ENCODE measurements around the gene LASP1NB.
"Not testable (repeated sequence)": the region's sequence is repeated elsewhere in the genome, so short reads cannot be mapped to it uniquely, and the experiment has no call there.

LASP1NB gene

DNA sequence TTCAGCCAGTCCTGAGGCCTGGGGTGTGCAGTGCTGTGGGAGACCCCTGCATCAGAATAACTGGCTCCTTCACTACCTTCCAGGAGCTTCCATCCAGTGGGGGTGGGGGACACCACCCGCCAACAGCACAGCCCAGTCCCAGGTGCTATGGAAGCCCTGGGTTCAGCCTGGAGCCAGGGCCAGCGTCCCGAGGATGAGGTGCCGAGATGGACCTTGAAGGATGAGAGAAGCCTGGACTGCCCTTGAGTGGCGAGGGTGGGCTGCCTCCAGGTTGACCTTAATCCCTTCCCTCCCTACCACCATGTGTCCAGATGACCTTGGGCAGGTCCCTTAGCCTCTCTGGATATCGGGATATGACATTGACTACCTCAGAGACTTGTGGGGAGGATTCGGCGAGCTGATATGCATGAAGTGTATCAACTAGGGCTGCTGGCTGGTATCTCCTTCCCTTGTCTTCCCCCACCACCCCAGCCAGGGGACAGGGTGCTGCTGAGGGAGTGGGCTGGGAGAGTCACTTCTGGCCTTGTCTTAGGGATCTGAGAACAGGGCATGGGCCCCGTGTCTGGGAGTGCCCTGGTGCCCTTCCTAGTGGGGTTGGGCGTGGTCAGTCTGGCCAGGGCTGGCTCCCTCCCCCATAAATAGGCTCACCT is 14.2 kb upstream of the LASP1NB start:
- H3K27ac Mint-ChIP-seq (ENCODE audit: unreplicated experiment): no peak overlapping the region
- H3K4me1 Mint-ChIP-seq (ENCODE audit: low read depth, unreplicated experiment): no peaks in the 10 kb centered on the region
- TF ChIP-seq, protein P1, sequence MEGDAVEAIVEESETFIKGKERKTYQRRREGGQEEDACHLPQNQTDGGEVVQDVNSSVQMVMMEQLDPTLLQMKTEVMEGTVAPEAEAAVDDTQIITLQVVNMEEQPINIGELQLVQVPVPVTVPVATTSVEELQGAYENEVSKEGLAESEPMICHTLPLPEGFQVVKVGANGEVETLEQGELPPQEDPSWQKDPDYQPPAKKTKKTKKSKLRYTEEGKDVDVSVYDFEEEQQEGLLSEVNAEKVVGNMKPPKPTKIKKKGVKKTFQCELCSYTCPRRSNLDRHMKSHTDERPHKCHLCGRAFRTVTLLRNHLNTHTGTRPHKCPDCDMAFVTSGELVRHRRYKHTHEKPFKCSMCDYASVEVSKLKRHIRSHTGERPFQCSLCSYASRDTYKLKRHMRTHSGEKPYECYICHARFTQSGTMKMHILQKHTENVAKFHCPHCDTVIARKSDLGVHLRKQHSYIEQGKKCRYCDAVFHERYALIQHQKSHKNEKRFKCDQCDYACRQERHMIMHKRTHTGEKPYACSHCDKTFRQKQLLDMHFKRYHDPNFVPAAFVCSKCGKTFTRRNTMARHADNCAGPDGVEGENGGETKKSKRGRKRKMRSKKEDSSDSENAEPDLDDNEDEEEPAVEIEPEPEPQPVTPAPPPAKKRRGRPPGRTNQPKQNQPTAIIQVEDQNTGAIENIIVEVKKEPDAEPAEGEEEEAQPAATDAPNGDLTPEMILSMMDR (IDR thresholded peaks at IDR 0.05; ENCODE audit: partially characterized antibody, unreplicated experiment): no peak
- H3K9me3 Mint-ChIP-seq (ENCODE audit: unreplicated experiment): peaks cover 2% of the 10 kb centered on the region
- H3K4me3 Mint-ChIP-seq (ENCODE audit: unreplicated experiment): no peak overlapping the region
- H3K27me3 Mint-ChIP-seq (ENCODE audit: unreplicated experiment): no peaks in the 10 kb centered on the region
- DNase-seq: no peak
- H3K36me3 Mint-ChIP-seq (ENCODE audit: unreplicated experiment): no peaks in the 10 kb centered on the region

DNA sequence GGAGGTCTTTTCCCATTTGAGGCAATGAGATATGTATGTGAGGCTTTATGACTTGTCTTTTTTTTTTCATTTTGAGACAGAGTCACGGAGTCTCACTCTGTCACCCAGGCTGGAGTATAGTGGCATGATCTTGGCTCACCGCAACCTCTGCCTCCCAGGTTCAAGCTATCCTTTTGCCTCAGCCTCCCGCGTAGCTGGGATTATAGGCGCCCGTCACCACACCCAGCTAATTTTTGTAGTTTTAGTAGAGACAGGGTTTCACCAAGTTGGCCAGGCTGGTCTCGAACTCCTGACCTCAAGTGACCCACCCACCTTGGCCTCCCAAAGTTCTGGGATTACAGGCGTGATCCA is 13.7 kb upstream of the LASP1NB start:
- not testable (repeated sequence) for DNase-seq; H3K27ac Mint-ChIP-seq (ENCODE audit: unreplicated experiment); H3K9me3 Mint-ChIP-seq (ENCODE audit: unreplicated experiment); H3K4me3 Mint-ChIP-seq (ENCODE audit: unreplicated experiment); H3K4me1 Mint-ChIP-seq (ENCODE audit: low read depth, unreplicated experiment); H3K27me3 Mint-ChIP-seq (ENCODE audit: unreplicated experiment); H3K36me3 Mint-ChIP-seq (ENCODE audit: unreplicated experiment)

DNA sequence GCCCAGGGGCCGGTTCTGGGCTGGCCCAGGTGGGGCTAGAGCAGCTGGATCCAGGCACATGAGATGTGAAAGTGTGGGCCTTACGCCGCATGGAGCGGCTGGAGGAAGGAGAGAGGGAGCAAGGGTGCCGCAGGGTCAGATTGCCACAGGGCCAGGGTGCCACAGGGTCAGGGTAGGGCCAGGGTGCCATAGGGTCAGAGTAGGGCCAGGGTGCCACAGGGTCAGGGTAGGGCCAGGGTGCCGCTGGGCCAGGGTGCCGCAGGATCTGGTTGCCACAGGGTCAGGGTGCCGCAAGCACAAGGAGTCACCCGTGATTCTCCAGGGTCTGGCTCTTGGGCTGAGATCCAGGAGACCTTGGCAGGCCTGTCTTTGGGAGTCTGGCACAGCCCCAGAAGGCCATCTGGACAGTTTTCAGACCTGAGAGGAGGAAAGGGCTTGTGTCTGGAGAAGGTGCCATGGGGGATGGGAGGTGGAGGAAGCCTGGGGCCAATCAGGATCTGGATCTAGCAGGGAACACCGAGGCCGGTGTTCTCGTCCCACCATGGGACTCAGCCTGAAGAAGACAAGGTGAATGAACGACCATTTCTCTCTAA is 13.1 kb upstream of the LASP1NB start:
- no peaks in the 10 kb centered on the region for H3K4me1 Mint-ChIP-seq (ENCODE audit: low read depth, unreplicated experiment)
- no peak for DNase-seq
- TF ChIP-seq, protein P1 (IDR thresholded peaks at IDR 0.05; ENCODE audit: partially characterized antibody, unreplicated experiment): no peak
- H3K27me3 Mint-ChIP-seq (ENCODE audit: unreplicated experiment): no peaks in the 10 kb centered on the region
- H3K4me3 Mint-ChIP-seq (ENCODE audit: unreplicated experiment): no peak overlapping the region
- no peak overlapping the region for H3K27ac Mint-ChIP-seq (ENCODE audit: unreplicated experiment)
- no peaks in the 10 kb centered on the region for H3K36me3 Mint-ChIP-seq (ENCODE audit: unreplicated experiment)
- H3K9me3 Mint-ChIP-seq (ENCODE audit: unreplicated experiment): peaks cover 3% of the 10 kb centered on the region

DNA sequence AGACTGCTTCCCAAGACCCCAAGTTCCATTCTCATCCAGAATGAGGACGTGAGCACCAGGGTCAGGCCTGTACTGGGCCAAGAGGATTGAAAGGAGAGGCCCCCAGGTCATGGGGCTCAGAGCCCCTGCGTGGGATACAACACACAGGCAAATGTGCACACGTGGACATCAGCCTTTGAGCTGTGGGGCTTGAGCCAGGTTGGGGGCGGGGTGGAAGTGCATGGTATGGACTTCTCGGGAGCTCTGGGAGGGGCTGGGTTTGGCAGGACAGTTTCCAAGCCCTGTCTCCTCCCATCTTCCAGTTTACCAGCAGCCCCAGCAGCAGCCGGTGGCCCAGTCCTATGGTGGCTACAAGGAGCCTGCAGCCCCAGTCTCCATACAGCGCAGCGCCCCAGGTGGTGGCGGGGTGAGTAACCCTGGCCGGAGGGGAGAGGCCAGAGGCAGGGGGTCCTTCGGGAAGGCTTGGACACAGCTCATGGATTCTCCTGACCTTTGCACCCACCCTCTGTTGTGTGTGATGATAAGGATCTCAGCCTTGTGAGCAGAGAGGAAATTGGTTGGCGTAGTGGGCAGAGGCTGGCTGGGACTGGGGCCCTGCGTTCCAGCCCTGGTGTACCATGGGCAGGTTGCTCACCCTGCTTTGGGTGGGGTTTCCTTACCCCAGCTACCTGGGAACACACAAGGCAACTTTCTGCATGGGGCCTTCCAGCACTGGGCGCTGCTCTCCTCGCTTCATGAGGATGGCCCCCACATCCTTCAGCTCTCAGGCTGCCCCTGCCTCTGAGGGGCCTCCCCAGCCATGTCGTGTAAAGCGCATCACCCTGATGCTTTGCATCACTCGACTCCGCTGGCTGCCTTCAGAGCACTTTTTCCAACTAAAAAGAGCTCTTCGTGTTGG is 10.4 kb upstream of the LASP1NB start:
- peaks cover 2% of the 10 kb centered on the region for H3K27me3 Mint-ChIP-seq (ENCODE audit: unreplicated experiment)
- H3K27ac Mint-ChIP-seq (ENCODE audit: unreplicated experiment): no peak overlapping the region
- DNase-seq: no peak
- no peaks in the 10 kb centered on the region for H3K4me1 Mint-ChIP-seq (ENCODE audit: low read depth, unreplicated experiment)
- peaks cover 5% of the 10 kb centered on the region for H3K9me3 Mint-ChIP-seq (ENCODE audit: unreplicated experiment)
- TF ChIP-seq, protein P1 (IDR thresholded peaks at IDR 0.05; ENCODE audit: partially characterized antibody, unreplicated experiment): no peak
- H3K36me3 Mint-ChIP-seq (ENCODE audit: unreplicated experiment): no peaks in the 10 kb centered on the region
- no peak overlapping the region for H3K4me3 Mint-ChIP-seq (ENCODE audit: unreplicated experiment)

DNA sequence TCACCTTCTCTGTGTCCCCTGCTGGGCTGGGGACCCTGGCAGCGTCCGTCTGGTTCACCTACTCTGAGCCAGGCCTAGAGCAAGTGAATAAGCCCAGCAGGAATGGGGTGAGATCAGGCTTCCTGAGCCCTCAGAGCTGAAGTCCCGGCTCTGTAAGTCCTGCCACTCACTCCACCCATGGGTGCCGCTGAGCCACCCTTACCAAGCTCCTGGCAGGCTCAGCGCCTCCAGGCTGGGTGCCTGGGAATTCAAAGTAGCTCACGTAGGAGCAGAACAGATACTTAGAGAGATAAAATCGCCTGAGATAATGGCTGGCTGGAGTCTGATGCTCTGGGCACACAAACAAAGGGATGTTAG is 9.8 kb upstream of the LASP1NB start:
- DNase-seq: no peak
- Mint-ChIP-seq H3K9me3 (ENCODE audit: unreplicated experiment) (peaks cover 5% of the 10 kb centered on the region), H3K27me3 (ENCODE audit: unreplicated experiment) (peaks cover 4% of the 10 kb centered on the region), H3K4me3 (ENCODE audit: unreplicated experiment) (no peak overlapping the region), H3K36me3 (ENCODE audit: unreplicated experiment) (no peaks in the 10 kb centered on the region), H3K4me1 (ENCODE audit: low read depth, unreplicated experiment) (peaks cover 2% of the 10 kb centered on the region), H3K27ac (ENCODE audit: unreplicated experiment) (no peak overlapping the region)
- TF ChIP-seq, protein P1 (IDR thresholded peaks at IDR 0.05; ENCODE audit: partially characterized antibody, unreplicated experiment): no peak
